Caco-2 (cell line): ENCODE results near the gene PTPRN2. TPM values are rescaled to one million over a fixed set of nuclear protein-coding genes. Genes with fewer than 3 reads are reported as not detected.

Source experiments
- BruUV-seq: library from RNA; stranded (reverse); fragments of 400-500 nt; replicated peaks from 2 replicates; lab custom pipeline; 2021; lab: Mats Ljungman, UMichigan
- CTCF ChIA-PET: fragments of 300-600 bp; sonication (Branson Sonifier 250); formaldehyde crosslinking; loops from one replicate; lab custom pipeline; 2022; ENCODE audit warnings: antibody characterized with exemption; lab: Charles Lee
- POLR2A ChIA-PET: fragments of 300-600 bp; sonication (Branson Sonifier 250); formaldehyde crosslinking; loops from one replicate; lab custom pipeline; 2022; ENCODE audit warnings: antibody characterized with exemption; lab: Charles Lee
- DNase-seq, 2 experiments: peaks; one replicate each; pipeline versions ENCODE4 v3.0.0 to v3.0.0-alpha.2; 2020 to 2022
- H3K27me3 ChIP-seq: replicated peaks from 2 replicates; pipeline ENCODE4 v1.6.0; 2011; ENCODE audit warnings: low read length; ENCODE audit not compliant: control insufficient read depth, insufficient read depth
- H3K36me3 ChIP-seq: 2 replicates; pipeline ENCODE4 v1.5.1; 2011; ENCODE audit warnings: low read length; ENCODE audit not compliant: control insufficient read depth, insufficient read depth
- H3K4me1 ChIP-seq: fragments of 250-450 bp; sonication (Bioruptor Pico); 2 replicates; pipeline ENCODE4 v1.5.1; 2020; ENCODE audit warnings: mild to moderate bottlenecking
- H3K4me3 ChIP-seq: 2 replicates; pipeline ENCODE4 v1.5.1; 2011; ENCODE audit warnings: low read depth, mild to moderate bottlenecking, control low read depth, low read length
- H3K9me3 ChIP-seq: fragments of 250-450 bp; sonication (Bioruptor Pico); 2 replicates; pipeline ENCODE4 v1.5.1; 2020; ENCODE audit warnings: mild to moderate bottlenecking, moderate library complexity
- H3K27ac Mint-ChIP-seq: one replicate; pipeline ENCODE4 v1.8.0; 2022; ENCODE audit warnings: mixed read lengths; ENCODE audit not compliant: unreplicated experiment
- H3K27me3 Mint-ChIP-seq: one replicate; pipeline ENCODE4 v1.8.0; 2022; ENCODE audit warnings: mixed read lengths; ENCODE audit not compliant: insufficient read depth, unreplicated experiment
- H3K36me3 Mint-ChIP-seq: one replicate; pipeline ENCODE4 v1.8.0; 2022; ENCODE audit warnings: mild to moderate bottlenecking, mixed read lengths; ENCODE audit not compliant: insufficient read depth, unreplicated experiment
- H3K4me1 Mint-ChIP-seq: one replicate; pipeline ENCODE4 v1.8.0; 2022; ENCODE audit warnings: low read depth, mixed read lengths; ENCODE audit not compliant: unreplicated experiment
- H3K4me3 Mint-ChIP-seq: one replicate; pipeline ENCODE4 v1.8.0; 2022; ENCODE audit warnings: mild to moderate bottlenecking, moderate library complexity, mixed read lengths; ENCODE audit not compliant: unreplicated experiment
- H3K9me3 Mint-ChIP-seq: one replicate; pipeline ENCODE4 v1.8.0; 2022; ENCODE audit warnings: mixed read lengths; ENCODE audit not compliant: unreplicated experiment
- intact Hi-C: fragments of 100-400 bp; cut with micrococcal nuclease; formaldehyde crosslinking; loops from one replicate; pipeline ENCODE4 v1.10.0; 2022; ENCODE audit not compliant: unreplicated experiment
- total RNA-seq: library from RNA; stranded (reverse); gene quantifications from 2 replicates; pipeline ENCODE4 v1.2.3, GENCODE V29; 2022
- TF ChIP-seq, protein P1 (sequence below), 2 experiments: fragments of 200-600 bp in 1 of 2; IDR thresholded peaks; 1 replicate in 1 of 2; 2 replicates in 1 of 2; pipeline versions ENCODE4 v1.5.1 to v1.8.0; 2011 to 2022; ENCODE audit warnings: antibody characterized with exemption in 1 of 2, control low read depth in 1 of 2, inconsistent platforms in 1 of 2, low read depth in 1 of 2, low read length in 1 of 2, mild to moderate bottlenecking in 1 of 2, moderate library complexity in 1 of 2; ENCODE audit not compliant: insufficient read depth in 1 of 2, severe bottlenecking in 1 of 2, unreplicated experiment in 1 of 2

The PTPRN2 gene
- total RNA-seq, 1 experiment from 2014 or later, result 1.4 TPM

DNA sequence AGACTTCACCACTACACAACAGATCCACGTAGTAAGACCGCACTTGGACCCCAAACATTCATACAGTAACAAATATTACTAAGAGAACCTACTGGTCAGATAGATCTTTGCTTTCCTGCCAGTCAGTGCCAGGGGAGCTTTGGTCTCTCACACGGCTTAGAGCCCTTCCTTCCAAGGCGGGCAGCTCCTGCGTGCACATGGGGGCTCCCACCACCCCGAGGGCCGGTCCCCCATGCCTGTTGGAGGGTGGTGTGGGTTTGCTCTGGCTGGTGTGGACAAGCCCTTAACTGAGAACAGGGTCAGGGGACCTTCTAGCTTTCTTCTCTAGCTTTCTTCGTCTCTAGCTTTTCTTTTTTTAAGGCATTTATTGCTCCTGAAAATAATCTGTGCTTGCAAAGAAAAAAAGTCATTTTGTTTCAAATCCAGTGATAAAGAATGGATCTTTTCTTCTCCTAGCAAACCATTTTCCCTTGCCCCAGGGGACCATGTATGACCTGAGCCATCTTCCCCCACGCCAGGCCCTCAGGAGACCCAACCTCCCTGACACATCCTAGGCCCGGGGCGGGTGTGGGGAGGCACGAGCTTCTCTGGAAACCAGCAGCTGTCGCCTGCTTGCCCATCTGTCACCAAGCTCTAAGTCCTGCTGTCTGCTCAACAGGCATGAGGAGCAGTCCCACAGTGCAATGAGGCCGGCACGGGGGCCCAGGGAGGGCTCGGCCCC, 591.1 kb downstream of the PTPRN2 start:
- Mint-ChIP-seq H3K27ac (no peak overlapping the region), H3K36me3 (no peaks in the 10 kb centered on the region), H3K4me3 (no peak overlapping the region), H3K27me3 (no peaks in the 10 kb centered on the region), H3K9me3 (no peaks in the 10 kb centered on the region), H3K4me1 (no peaks in the 10 kb centered on the region)
- H3K36me3 ChIP-seq, result no peaks in the 10 kb centered on the region
- BruUV-seq, result no TSS peak
- no peak for DNase-seq
- no peak overlapping the region for H3K4me3 ChIP-seq
- H3K9me3 ChIP-seq, result no peaks in the 10 kb centered on the region
- ChIA-PET POLR2A (no interaction called here), CTCF (no interaction called here)
- H3K4me1 ChIP-seq, result no peaks in the 10 kb centered on the region
- TF ChIP-seq, protein P1, sequence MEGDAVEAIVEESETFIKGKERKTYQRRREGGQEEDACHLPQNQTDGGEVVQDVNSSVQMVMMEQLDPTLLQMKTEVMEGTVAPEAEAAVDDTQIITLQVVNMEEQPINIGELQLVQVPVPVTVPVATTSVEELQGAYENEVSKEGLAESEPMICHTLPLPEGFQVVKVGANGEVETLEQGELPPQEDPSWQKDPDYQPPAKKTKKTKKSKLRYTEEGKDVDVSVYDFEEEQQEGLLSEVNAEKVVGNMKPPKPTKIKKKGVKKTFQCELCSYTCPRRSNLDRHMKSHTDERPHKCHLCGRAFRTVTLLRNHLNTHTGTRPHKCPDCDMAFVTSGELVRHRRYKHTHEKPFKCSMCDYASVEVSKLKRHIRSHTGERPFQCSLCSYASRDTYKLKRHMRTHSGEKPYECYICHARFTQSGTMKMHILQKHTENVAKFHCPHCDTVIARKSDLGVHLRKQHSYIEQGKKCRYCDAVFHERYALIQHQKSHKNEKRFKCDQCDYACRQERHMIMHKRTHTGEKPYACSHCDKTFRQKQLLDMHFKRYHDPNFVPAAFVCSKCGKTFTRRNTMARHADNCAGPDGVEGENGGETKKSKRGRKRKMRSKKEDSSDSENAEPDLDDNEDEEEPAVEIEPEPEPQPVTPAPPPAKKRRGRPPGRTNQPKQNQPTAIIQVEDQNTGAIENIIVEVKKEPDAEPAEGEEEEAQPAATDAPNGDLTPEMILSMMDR (IDR thresholded peaks at IDR 0.05; ENCODE audit: insufficient read depth in 1 of 2, low read depth in 1 of 2, low read length in 1 of 2, severe bottlenecking in 1 of 2, unreplicated experiment in 1 of 2), result no peak
- intact Hi-C loops, result no loop called here
- H3K27me3 ChIP-seq, result no peaks in the 10 kb centered on the region

DNA sequence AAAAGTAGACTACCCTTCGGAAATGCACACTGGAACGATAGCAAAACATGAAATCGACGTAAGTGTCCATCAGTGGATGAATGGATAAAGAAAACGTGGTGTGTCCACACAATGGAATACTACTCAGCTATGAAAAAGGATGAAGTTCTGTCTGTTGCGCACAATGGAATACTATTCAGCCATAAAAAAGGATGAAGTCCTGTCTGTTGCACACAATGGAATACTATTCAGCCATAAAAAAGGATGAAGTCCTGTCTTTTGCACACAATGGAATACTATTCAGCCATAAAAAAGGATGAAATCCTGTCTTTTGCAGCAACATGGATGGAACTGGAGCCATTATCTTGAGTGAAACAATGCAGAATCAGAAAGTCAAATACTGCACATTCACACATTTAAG, 591.8 kb downstream of the PTPRN2 start:
- no peaks in the 10 kb centered on the region for H3K9me3 Mint-ChIP-seq
- H3K9me3 ChIP-seq, result no peaks in the 10 kb centered on the region
- no peaks in the 10 kb centered on the region for H3K4me1 ChIP-seq
- TF ChIP-seq, protein P1 (IDR thresholded peaks at IDR 0.05; ENCODE audit: insufficient read depth in 1 of 2, low read depth in 1 of 2, low read length in 1 of 2, severe bottlenecking in 1 of 2, unreplicated experiment in 1 of 2), result no peak
- H3K4me3 Mint-ChIP-seq, result no peak overlapping the region
- intact Hi-C loops, result no loop called here
- H3K4me1 Mint-ChIP-seq, result no peaks in the 10 kb centered on the region
- ChIA-PET POLR2A (no interaction called here), CTCF (no interaction called here)
- no peaks in the 10 kb centered on the region for H3K36me3 Mint-ChIP-seq
- no peak overlapping the region for H3K4me3 ChIP-seq
- no peaks in the 10 kb centered on the region for H3K27me3 ChIP-seq
- no peak for DNase-seq
- H3K36me3 ChIP-seq, result no peaks in the 10 kb centered on the region
- no TSS peak for BruUV-seq
- no peaks in the 10 kb centered on the region for H3K27me3 Mint-ChIP-seq
- H3K27ac Mint-ChIP-seq, result no peak overlapping the region

DNA sequence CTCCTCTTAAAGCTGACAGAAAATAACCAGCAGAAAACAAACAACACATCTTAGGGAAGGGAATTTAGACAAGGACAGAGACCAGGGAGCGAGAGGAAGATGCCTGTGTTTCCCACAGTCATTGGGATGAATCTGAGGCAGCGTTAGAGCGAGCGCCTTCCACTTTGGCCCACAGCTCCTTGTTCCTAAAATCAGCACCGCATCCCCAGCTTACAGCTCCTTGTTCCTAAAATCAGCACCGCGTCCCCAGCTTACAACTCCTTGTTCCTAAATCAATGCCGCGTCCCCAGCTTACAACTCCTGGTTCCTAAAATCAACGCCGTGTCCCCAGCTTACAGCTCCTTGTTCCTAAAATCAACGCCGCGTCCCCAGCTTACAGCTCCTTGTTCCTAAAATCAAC, 593.3 kb downstream of the PTPRN2 start:
- CTCF ChIA-PET, result no interaction called here
- H3K27me3 Mint-ChIP-seq, result no peaks in the 10 kb centered on the region
- H3K36me3 Mint-ChIP-seq, result no peaks in the 10 kb centered on the region
- no peak overlapping the region for H3K27ac Mint-ChIP-seq
- BruUV-seq, result no TSS peak
- TF ChIP-seq, protein P1 (IDR thresholded peaks at IDR 0.05; ENCODE audit: insufficient read depth in 1 of 2, low read depth in 1 of 2, low read length in 1 of 2, severe bottlenecking in 1 of 2, unreplicated experiment in 1 of 2), result no peak
- POLR2A ChIA-PET, result no interaction called here
- intact Hi-C loops, result no loop called here
- no peak overlapping the region for H3K4me3 Mint-ChIP-seq
- no peaks in the 10 kb centered on the region for H3K4me1 Mint-ChIP-seq
- no peaks in the 10 kb centered on the region for H3K27me3 ChIP-seq
- H3K4me3 ChIP-seq, result no peak overlapping the region
- no peaks in the 10 kb centered on the region for H3K9me3 Mint-ChIP-seq
- DNase-seq, result no peak
- H3K9me3 ChIP-seq, result no peaks in the 10 kb centered on the region
- H3K4me1 ChIP-seq, result no peaks in the 10 kb centered on the region
- H3K36me3 ChIP-seq, result no peaks in the 10 kb centered on the region
